Eye (tissue), 1 donor: Measurements from ENCODE around the gene DAPK1.

Experiments
- DNase-seq: peaks from one replicate; pipeline ENCODE4 v3.0.0-alpha.2; 2015

The DAPK1 gene

DNA sequence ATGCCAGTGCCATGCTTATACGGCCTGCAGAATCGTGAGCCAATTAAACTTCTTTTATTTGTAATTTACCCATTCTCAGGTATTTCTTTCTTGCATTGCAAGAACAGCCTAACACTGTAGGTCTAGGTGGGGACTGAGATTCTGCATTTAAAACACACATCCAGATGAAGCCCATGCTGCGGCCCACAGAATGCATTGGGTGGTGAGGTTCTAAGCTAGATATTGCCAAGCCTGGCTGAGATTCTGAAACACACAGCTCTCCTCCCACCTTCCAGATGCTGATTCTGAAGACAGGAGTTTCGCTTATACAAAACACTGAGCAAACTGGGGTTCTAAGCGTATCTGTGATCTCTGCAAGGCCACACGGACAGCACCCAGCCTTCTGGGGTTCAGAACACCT is 75.1 kb downstream of the DAPK1 start:
- no peak for DNase-seq

DNA sequence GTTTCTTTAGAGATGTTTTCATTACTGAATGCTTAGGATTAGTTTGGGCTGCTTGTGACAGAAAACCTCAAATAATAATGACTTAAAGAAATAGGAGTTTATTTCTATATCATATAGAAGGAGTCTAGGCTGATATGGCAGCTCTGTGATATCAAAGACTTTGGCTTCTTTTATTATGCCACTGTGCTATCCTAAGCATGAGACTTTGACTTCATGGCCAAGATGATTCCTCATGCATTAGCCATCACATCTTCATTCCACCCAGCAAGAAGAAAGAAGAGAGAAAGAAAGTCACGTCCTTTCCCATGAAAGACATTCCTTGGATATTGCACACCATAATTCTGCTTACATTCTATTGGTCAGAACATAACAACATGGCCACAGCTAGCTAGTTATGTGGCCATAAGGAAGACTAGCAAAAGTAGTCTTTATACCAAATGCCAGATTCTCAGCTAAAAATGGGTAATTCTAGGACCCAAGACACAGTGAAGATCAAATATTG is 76.2 kb downstream of the DAPK1 start:
- DNase-seq, result no peak

DNA sequence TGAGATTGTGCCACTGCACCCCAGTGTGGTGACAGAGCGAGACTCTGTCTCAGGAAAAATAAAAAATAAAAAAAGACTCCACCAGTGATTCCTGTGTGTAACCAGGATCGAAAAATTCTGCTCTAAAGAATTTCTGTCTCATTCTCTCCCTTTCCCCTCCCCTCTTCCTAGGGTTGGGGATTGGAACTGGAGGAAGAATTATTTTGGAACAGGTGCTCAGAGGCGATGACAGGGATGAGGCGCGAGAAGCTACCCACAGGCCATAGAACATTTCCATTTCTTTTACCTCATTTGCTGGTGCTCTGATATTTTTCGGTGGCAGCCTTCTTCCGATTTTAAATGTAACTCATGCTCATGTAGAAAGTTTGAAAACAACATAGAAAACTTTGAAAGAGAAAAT is 80.1 kb downstream of the DAPK1 start:
- DNase-seq, result no peak

DNA sequence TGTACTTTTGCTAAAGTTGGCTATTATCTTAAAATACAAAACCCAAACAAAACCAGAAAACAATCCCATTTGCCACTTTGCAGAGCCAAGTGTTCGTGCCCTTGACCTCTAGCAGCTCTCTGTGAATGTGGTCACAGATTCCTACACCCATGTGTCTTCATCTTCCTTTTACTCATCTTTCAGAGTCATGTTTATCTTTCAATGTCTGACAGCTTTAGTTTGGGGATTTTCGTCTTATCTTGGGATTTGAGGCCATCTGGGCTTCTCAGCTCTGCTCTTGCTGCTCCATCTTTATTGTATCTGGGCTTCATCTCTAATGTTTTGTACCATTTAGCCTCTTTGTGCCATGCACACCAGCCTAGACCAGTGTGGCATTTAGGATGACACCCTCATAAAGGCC is 81.0 kb downstream of the DAPK1 start:
- no peak for DNase-seq

DNA sequence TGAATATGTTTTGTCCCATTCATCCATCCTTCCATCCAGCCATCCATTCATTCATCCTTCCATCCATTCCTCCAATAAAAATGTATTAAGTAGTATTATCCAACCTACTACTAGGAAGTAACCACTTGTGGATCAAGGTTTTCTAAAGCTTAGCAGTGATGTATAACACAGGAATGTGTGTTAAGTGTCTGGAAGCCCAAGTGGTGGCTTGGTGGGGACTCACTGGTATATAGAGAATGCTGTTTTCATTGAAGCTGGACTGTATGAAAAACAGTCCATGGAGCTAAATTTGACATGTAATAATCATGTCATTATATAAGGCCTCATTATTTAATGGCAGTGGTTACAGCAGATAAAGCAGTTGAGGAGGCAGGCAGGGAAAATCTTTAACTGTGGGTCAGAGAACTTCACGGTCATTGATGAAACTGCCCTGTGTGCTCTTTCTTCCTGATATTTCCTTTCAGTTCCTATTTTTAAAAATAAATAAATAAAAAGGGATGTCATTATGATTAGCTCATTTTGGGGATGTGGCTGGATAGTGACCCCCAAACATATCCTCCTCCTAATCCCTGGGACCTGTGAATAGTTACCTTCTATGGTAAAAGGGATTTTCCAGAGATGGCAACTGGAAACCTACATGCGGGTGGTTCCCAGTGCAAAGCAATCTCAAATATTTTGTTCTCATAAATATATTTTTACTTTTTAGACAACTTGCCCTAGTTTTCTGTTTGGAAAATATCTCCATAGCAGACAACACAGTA is 82.3 kb downstream of the DAPK1 start:
- DNase-seq, result no peak

DNA sequence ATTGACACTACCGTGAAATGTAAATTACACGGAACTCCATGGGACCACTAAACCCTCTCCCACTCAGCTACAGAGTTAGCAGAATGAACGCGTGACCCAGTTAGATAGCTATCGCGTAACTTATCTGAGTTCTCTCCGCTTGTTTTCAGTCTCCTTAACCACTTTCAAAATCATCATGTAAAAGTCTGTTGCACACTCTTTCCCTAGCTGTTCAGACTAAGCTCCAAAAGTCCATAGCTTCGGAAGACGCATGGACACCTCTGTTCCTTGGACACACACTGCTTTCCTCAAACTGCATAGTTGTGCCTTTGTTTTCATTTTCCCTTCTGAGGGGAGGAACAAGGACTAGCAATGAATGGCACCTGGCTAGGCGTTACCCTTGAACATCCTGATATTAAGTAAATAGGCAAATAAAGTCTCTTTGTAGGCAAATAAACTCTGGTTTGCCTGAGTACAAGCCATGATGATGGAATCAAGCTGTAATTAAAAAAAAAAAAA is 83.3 kb downstream of the DAPK1 start:
- no peak for DNase-seq

DNA sequence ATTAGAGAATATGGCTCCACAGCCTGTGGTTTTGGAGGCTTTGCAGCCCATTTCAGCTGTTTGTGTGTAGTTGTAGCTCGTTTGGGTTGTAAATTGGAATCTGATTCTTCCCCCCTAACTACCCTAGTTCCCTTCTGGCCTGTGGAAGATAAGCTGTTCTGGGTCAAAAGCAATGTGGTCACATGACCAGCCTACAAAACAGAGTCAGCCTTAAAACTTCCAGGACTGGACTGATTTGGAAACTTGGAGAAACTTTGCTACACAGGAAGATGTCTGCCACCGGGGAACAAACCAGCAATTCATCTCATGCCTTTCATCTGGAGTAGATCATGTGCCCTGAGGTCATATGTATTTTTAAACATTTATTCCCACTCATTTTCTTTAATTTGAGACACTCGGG is 83.8 kb downstream of the DAPK1 start:
- DNase-seq, result no peak

DNA sequence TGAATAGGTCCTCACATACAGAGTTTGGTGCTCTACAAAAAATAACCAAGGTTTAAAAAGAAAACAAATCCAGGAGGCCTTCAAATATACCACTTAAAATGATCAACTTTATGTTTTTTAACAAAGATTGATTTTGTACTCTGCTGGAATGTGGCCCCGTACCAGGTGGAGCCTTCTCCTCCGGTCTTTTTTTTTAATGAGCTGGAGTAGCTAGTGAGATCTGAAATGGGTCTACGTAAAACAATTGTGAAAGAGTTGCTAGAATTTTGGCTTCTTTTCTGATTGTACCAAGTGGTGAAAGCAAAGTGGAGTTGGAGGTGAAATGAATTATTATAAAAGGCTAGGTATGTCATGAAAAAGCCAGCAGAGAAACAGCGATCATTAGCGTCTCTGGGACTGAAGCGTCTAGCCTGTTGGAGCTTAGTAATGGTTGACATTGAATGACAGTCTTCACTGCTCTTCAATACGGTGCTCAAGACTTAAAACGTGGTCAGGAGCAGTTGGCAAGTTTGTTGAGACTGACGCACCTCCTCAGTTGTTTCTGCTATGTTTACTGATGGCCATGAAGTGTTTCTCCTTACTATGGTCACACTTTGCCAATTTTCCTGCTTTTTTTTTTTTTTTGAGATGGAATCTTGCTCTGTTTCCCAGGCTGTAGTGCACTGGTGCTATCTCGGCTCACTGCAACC is 84.4 kb downstream of the DAPK1 start:
- DNase-seq, result no peak

DNA sequence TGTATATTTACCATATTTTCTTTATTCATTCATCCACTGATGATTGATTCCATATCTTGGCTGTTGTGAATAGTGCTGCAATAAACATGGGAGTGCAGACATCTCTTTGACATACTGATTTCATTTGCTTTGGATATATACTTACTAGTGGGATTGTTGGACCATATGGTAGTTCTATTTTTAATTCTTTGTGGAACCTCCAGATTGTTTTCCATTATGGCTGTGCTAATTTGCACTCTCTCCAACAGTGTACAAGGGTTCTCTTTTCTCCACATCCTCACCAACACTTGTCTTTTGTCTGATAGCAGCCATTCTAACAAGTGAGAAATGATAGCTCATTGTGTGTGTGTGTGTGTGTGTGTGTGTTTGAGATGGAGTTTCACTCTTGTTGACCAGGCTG is 86.7 kb downstream of the DAPK1 start:
- no peak for DNase-seq

DNA sequence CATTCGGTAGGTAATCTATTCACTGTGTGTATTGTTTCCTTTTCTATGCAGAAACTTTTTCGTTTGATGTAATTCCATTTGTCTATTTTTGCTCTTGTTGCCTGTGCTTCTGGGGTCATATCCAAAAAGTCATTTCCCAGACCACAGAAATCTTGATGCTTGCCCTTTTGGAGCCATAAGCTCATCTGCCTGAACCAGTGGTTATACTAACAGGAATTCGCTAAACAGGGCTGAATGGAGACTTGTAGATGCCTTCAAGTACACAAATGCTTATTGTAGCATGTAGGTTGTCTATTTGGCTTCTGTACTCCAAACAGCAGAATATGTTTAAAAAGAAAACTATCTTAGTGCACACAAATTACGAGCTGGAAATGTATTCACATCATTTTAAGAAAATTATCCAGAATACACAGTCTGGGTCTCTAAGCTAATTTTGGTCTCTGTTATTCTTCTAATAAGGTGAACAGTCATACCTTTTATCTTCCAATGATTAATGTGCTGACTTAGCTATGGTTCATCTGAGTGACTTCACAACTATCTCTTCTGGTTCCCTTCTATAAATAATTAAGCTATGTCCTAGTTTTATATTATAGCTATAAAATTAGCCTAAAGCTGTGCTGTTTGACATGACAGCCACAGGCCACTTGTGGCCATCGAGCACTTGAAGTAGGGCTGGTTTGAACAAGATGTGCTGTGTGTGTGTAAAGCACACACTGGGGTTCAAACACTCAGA is 87.6 kb downstream of the DAPK1 start:
- DNase-seq, result no peak

DNA sequence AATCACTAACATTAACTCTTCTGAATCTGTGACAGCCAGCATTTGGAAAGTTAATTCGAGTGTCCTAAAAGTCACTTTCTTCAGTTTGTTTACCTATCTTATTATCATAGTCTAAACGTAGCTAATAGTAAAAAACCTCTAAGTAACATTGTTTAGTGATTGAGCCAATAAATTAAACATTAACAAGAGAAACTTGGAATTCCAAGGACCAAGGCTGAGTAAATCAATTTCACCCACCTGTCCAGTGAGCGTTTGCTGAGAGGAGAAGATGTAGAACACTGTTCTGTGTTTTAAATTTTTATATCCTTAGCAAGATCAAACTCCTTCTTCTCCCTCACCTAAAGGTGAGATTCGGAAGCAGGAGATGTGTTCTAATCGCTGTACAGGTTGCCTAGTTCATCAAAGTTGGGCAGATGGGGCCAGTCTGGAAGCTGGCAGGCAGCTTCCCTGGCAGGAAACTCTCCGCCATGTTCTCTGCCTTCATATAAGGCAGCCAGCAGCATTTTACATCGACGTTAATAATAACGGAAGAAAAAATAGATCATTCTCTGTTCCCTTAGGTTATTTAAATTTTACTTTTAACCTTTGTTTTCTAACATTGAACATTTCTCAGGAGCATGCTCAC is 89.2 kb downstream of the DAPK1 start:
- no peak for DNase-seq

DNA sequence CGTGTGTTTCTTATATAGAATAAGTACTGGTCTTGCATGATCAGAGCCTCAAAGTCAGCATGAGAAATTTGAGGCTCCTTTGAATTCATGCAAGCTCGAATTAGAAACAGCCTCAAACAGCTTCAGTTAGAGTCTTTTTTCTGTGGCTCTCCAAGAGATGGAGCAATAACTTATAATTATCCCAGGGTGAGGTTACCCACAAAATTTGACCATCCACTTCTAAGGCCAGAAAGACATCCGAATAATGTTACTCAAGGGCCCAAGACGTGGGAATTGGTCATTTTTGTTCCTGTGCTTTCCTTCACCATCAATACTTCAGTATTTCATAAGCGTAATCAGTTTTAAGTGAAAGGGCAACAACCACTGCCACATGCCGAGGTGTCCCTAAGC is 89.7 kb downstream of the DAPK1 start:
- DNase-seq, result no peak

DNA sequence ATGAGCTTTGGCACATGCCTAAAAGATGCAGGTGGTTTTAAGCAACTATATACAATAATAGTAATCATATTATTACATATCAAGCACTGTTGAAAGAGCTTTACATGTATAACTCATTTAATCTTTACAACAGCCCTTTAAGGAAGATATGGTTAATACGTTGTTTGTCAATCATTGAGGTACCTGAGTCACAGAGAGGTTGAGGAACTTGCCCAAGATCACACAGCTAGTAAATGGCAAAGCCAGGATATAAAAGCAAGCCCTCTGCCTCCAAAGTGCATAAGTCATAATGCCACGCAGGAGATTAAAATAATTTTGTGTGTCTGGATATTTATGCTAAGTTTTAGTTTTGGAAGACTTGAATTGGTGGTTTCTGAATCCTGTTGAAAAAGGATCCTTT is 90.2 kb downstream of the DAPK1 start:
- no peak for DNase-seq

DNA sequence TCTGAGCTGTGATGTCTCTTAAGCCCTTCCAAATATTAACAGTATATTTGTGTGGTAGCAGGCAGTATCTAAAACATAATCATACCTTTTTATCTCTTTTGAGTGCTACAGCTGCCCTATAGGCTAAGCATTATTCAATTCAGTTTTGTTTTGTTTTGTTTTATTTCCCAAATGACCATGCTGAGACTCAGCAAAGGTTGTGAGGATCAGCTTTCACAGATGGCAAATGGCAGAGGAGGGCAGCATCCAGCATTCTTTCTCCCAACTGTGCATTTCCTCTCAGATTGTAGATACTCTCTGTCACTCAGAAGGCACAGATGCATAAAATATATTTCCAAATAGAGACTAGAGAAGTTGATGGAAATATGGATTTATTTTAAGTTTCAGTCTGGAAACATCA is 90.7 kb downstream of the DAPK1 start:
- no peak for DNase-seq

DNA sequence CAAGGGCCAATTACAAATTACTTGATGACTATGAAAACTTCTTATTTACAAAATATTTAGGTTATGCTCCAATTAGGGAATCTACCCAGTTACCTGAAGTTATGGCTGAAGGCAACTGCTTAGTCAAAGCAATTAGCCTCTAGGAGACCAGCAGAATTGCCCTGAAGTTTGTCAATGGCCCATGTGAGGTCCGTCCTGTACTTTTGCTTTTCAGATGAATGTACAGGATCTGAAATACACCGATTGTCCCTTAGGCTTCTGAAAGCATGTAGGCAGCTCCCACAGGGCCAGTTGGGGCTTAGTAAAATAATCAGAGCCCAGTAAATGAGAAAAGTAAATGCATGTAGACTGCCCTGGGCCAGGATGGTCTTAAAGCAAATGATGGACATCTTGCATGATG is 93.3 kb downstream of the DAPK1 start:
- DNase-seq, result no peak

DNA sequence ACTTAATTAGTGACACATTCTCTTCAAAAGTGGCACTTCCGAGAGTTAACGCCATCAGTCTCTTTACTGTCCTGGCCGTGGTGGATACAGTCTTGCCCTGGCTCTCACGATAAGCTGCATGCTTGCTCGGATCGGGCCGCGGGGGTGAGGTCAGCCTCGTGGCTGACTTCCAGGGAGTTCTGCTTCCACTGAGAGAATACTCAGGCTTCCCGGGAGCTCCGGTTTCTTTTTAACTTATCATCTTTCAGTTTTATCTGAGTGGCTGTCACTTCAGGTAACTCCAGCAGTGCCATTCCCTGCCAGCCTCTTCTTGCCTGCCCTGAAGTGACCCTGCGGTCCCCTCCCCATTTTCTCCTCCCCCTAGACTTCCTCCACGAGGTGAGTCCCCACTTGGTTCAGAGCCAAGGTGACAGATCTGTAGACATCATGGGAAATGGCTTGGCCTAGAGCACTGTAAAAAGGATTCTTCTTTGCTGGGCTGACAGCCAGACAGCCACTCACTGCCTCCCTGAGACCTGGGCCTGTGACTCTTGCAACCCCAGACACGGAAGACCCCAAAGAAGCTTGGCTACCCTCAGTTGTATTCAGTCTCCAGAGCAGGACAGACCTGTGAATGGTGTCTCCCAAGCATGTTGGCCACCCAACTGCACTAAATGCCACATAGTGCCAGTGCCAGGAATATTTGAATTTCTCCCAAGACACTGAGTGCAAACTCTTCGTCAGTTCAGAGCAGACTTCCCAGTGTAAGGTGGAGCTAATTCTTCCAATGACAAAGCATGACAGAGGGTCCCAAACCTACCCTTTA is 95.1 kb downstream of the DAPK1 start:
- DNase-seq, result no peak

DNA sequence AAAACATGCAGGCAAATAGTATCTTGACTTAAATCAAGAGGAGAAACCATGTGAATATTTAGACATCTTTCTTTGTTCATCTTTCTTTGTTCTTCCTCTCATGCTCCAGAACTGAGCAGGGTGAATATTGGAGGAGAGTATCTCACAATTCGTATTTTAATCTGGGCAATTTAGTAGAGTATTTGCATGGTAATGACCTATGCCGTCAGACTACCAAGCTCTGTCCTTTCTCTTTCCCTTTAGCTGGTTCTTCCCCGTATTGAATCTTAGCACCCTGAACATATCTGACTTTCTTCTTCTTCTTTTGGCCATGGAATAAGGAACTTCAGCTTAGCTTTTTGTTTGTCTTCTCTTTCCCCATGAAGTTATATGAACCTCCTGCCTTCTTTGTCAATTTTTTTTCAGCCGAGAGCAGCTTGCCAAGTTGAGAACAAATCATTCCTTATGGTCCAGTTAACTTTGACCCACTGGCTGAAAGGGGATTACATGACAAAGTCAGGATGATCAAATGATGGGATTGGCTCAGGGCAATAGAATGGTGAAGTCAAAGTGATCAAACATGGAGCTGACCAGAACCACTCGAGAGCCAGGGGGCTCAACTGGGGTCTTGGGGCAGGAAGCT is 95.8 kb downstream of the DAPK1 start:
- no peak for DNase-seq

DNA sequence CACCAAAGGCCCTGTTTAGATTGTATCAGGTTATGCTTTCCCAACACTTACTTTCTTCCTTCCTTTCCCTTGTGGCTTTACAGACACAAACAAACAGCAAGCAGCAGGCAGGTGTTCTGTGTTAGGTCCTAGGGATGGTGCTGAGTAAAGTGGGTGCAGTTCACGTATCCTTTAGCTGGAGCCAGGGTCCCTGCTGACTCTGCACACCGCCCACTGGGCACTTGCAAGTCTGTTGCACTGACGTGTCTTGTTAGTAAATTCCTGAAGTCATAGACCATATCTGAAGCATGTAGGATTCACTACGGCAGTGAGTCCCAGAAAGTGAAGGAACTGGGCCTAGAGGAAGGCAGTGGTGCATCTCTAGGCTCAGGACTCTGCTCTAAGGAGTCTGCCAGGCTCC is 96.5 kb downstream of the DAPK1 start:
- no peak for DNase-seq

DNA sequence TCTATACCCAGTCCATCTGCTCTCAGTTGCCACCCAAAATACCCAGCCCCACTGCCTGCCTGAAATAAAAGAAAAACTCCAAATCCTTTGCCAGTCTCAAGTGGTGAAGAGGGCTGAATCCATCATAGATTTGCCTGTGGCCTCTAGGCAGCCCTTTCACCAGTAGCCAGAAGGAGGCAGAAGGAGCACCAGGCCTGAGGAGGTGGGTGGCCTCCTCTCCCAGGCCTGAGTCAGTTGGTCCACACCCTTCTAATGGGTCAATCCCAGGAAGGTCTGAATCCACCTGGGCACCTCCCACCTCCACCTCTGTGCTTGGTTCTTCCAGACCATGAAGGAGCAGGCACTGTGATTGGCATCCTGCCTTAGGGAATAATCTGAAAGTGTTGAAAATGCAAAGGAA is 97.0 kb downstream of the DAPK1 start:
- DNase-seq, result no peak

DNA sequence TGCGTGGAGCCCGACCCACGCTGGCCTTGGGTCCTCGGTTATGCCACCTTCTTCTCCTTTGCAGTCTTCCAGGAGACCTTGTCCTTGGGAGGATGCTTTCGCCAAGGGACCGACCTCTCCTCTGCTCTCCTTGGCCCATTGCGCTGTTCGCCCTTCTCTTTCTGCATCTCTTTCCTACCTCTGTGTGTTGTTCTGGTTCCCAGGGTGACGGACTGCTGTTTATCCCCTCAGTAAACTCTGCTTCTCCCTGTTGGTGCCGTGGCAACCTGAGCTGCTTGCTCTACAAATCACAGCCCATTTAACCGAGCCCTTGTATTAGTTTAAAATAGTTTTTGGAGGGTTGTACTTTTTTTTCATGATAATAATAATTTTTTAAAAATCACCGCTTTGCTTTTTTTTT is 97.9 kb downstream of the DAPK1 start:
- no peak for DNase-seq

DNA sequence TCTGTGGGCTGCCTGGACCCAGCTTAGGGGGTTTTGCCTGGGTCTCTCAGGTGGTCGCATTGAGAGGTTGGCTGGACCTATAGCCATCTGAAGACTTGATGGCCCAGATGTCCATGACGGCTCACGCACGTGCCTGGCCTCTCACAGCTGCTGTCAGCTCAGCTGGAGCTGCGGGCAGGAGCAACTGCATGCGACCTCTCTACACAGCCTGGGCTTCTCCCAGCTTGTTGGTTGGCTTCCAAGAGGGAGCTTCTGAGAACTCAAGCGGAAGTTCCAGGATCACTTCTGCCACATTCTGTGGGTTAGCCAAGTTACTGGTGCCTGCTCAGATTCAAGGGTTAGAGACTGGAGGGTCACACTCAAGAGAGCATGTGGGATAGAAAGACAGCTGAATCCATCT is 99.2 kb downstream of the DAPK1 start:
- no peak for DNase-seq
